NCI-H1417 (cell line): Measurements from ENCODE around the gene MYO1D.
"Not testable (repeated sequence)": the region's sequence is repeated elsewhere in the genome, so short reads cannot be mapped to it uniquely, and the experiment has no call there.

Experiments used
- DNase-seq, 3 experiments: peaks; one replicate each; lab custom pipeline; 2025; lab: John Stamatoyannopoulos, UW

MYO1D gene

DNA sequence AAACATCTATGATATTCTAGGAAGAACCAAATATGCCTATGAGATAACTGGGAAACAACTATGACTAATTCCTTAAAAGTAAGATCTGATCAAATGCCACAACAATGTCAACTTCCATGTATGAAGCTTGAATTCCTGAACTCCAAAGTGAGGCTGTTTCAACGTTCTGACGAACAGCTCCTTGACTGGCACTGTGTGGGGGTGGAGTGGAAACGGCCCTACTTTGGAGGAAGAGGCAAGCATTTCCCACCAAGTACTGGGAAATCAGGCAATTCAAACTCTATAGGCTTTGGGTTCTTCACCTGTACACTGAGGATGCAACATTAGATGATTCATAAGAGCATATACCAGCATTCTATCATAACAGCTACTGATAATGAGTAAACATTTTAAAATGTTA lies 203.0 kb downstream of the MYO1D start:
- DNase-seq = no peak

DNA sequence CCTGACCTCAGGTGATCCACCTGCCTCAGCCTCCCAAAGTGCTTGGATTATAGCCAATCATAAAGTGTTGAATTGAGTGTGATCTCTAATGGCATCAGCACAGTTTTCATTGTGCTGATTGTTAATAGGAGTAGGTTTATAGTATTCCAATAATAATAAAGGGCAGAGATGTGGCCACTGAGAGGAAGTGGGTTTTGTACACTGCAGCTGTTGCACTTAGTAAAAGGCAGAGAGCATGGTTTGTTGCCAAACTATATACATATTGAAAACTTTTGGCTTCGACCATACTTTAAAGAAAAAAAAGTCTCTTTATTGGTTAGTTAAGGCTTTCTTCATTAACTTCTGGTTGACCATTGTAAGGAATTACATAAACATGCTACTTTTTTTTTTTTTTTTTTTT lies 204.2 kb downstream of the MYO1D start:
- DNase-seq = no peak

DNA sequence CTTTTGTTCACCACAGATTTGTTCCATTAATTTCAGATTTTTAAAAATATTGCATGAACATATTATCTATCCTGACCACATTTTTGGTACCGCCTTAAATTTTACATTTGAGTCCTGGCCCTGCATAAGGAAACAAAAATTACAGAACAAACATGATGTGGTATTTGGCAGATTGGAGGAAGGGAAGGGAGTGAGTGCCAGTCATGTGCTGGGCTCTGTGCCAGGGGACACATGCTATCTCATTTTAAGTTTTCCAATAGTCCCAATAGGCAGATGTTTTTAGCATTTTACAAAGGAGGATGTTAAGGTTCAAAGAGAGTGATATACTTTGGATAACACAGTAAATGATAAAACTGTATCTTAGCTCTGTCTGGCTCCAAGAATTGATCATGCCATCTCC lies 205.0 kb downstream of the MYO1D start:
- no peak for DNase-seq

DNA sequence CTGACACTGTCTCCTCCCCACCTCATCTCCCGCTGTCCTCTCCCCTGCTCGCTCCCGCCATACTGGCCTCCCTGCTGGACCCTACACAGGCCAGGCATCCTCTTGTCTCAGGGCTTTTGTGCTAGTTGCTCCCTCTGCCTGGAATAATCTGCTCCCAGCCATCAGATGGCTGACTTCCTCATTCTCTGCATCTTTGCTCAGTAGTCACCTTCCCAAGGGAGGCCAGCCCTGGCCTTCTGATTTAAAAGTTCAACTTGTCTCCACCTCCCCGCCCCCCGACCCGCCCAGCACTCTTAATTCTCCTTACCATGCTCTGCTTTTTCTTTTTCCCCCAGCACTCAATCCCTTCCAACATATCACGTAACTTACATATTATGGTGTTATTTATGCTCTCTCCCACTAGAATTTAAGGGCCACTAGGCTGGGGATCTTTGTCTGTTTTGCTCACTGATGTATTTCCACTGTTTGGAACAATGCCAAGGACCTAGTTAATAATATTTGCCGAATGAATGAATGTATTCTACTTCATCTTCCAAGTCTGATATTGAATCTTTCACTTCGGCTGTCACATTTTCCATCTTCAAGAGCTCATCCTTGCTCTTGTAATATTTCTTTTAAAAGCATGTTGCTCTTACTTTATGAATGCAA lies 211.9 kb downstream of the MYO1D start:
- no peak for DNase-seq

DNA sequence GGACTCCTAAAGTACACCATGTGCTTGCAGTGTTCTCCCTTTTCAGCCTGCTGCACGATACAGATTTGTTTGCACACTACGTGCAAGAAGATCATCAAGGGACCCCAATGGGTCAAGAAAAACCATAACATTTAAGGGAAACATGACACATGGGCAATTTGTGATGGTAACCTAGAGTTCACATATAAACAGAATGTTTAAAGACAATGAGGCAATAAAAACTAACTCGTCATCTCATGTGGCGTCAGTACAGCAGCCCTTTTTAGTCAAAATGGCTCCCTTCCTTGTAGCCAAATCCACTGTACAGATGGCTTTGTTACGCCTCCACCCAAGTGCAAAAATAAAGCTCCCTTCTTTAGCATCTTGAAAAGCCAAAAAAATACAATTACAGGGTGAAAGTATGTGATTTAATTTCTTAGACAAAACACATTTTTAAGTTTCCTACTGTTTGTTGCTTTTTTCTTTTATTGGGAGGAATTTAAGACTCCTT lies 216.4 kb downstream of the MYO1D start:
- no peak for DNase-seq

DNA sequence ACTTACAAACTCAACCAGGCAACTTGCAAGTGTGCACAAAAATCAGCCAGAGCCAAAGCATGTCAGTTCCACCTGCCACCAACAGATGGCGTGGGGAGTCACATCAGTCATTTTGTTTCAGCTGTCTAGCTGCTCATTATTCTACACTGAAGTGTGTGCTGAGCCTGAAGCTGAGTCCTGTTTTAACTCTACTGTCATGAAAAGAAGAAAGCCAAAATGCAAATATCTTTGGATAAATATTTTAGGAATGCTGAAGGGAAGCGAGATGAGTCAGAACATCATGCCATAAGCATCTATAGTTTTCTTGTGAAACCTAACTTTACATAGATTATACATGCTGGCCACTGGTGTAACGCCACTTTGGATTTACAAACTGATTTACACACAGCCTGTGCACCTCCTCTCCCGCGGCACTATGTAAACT lies 217.5 kb downstream of the MYO1D start:
- peak; percentile 61 to 82 (median 64) for DNase-seq

DNA sequence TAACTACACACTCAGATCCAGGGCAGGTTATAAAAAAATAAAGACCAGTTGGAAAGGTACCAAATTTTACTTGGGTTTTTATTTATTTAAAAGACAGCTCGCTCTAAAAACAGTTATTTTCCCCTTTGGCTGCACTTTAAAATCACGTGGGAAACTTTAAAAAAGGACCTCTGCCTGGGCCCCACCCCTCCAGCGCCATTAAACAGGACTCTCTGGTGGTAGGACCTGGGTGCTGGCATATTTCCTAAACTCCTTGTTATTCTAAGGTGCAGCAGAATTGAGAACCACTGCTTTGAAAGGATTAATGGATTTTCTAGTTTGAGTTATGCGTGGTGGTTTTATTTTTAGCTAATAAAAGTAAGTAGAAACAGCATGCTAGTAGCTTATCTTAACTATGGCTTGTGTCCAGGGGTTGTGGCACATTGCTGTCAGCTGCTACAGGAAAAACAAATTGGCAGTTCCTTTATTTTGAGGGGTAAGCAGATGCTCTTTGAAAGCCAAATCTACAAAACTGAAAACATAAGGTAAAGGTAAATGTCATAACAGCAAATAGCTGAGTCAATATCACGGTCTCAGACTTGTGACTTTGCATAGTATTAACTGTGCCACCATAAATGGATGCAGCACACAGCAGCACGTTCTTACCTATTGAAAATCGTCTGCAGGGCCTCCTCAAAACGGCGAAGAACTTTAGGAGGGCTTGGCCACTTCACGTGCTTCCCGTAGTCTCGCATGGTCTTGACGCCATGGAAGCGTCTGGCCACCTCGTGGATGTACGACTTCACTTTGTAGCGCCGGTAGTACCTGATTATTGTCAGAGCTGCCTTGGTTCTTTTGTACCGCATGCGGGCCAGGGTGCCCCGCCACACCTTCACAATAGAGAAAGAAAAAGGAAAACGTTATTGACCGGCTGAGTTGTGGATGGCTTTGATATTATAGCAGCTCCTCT lies 218.2 kb downstream of the MYO1D start:
- DNase-seq = no peak

DNA sequence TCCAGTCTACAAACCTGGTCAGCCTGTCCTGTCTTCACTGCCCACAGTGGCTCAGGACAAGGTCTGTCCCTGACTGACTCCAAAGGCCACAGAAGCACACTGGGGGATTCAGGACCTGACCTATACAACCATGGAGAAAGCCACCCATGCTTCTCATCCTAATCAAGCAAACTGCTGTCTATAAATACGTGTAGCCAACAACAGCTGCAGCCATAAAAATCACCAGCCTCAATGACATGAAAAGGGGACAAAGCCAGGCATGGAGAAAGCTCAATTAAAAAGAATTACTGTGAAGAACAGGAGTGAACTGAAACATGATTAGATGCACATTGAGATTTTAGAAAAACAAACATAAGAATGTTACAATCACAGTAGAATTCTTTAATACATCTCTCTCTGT lies 220.0 kb downstream of the MYO1D start:
- no peak for DNase-seq

DNA sequence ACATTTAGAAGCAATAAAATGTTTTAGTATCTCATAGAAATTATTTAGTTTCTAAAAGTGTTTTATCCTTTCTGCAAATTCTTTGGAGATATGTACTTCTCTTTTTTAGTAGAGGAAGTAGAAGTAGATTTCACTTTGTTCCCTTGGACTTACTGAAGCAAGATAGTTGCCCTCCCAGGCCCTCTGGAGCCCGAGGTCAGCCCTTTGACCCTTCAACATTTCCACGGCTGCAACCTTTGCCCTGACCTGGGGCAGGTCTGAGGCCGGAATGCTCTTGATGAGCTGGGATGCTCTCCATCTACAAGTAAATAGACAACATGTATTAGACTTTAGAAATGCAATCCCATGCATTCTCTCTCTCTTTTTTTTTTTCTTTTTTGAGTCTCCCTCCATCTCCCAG lies 222.6 kb downstream of the MYO1D start:
- DNase-seq = no peak

DNA sequence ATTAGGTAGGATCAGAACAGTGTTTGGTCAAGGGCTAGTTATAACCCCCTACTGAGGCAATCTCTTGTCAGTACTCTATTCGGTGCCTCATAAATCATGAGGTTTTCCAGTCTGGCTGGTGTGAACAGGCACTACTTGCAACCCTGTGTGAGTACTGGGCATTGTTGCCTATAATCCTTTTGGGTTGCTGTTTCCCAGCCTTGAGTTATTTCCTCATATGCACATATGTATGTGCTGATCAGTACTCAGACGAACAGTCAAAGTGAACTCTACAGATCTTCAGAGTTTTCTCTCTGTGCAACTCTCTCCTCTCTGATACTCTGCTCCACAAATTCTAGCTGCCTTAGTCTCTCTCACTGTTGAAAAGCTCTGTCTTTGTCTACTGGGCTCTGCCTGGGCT lies 225.8 kb downstream of the MYO1D start:
- DNase-seq = no peak

DNA sequence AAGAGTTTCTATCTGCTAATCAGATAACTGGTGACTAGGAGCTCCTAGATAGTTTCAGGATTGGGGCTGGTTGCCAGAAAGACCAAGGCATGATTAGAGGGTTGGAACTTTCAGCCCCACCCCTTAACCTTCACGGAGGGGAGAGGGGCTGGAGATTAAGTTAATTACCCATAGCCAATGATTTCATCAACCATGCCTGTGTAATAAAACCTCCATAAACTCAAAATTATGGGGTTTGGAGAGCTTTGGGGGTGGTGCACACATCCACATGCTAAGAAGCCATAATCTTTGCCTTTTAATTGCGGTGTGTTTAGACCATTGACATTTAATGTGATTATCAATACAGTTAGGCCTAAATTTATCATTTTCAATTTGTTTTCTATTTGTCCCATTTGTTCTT lies 228.5 kb downstream of the MYO1D start:
- DNase-seq = no peak

DNA sequence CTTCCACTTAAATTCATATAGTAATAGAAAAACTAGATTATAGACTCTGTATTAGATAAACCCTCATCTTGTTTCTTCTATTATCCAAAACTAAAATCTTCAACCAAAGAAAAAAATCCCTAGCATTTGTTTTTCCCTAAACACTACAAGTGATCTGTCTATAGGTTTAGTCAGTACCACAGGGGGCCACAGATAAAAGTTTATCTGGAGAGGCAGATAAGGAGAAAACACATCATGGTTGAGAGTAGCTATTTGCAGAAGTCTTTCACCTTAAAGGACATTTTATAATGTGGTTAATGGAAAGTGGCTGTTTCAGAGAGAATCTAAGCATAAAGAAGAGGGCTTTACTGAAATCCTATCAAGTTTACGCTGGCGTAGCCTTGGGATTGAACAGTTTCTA lies 230.0 kb downstream of the MYO1D start:
- no peak for DNase-seq

DNA sequence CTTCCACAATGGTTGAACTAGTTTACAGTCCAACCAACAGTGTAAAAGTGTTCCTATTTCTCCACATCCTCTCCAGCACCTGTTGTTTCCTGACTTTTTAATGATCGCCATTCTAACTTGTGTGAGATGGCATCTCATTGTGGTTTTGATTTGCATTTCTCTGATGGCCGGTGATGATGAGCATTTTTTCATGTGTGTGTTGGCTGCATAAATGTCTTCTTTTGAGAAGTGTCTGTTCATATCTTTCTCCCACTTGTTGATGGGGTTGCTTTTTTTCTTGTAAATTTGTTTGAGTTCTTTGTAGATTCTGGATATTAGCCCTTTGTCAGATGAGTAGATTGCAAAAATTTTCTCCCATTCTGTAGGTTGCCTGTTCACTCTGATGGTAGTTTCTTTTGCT lies 235.4 kb downstream of the MYO1D start:
- not testable (repeated sequence) for DNase-seq

DNA sequence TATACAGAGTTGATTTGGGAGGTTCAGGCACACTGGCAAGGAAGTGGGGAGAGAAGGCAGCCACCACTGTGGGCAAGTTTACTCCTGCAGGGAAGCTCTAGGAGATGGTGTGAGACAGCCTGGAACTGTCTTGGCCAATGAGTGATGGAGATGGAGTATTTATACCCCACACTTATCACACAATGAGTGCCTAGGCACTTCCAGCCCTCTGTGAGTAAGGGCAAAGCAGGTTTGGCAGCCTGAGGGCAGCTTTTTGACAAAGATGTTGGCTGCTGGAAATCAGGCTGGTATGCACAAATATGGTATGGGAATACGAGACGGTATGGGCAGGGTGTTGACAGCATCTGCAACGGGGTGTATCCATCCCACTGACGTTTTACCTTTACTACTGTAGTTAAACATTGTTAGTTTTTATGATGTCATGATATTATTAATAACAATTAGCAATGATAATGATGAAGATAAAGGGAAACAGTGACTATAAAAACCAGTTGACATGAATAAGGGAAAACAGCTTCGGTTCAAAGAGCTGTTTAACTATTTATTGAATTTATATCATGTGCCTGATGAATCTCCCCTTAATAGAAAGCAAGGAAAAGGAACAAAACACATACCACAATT lies 240.2 kb downstream of the MYO1D start:
- peak in 1 of 3 experiments; percentile 9 for DNase-seq

DNA sequence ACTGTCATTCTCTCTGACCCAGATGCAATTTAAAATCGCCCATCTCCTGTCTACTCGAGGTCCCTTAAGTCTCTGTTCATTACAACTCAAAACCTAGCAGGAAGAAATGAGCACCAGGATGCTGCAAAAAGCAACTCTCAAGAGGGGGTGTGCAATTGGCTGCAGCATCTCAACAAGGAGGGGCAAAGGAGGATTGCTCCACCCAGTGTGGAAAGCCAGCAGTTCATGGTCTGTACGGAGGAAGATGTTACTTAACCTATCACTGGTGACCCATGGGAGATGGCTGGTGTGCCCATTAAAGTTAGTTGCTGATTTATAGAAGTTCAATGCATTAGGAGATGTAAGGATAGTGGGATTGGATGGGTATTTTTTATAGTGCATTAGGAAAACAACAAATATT lies 242.8 kb downstream of the MYO1D start:
- no peak for DNase-seq

DNA sequence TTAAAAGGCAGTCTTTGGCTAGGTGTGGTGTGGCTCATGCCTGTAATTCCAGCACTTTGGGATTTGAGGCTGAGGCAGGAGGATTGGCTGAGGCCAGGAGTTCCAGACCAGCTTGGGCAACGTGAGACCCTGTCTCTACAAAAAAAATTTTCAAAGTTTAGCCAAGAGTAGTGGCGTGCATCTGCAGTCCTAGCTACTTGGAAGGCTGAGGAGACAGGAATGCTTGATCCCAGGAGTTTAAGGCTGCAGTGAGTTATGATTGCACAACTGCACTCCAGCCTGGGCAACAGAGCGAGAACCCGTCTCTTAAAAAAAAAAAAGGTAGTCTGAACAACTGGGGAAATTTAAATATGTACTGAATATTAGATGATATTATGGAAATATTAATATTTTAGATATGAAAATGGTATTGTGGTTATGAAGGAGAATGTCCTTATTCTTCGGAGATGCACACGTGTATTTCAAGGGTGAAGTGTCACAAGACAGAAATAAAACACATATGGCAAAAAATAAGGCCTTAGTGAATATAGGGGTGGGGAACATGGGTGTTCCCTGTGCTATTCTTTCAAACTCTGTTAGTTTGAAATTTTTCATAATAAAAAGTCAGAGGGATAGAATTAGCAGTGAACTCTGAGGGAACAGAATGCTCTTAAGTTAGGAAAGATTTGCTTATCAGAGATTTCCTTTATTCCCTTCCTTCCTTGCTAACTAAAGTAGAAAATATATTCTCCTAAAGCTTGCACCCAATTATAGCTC lies 245.4 kb downstream of the MYO1D start:
- DNase-seq = no peak

DNA sequence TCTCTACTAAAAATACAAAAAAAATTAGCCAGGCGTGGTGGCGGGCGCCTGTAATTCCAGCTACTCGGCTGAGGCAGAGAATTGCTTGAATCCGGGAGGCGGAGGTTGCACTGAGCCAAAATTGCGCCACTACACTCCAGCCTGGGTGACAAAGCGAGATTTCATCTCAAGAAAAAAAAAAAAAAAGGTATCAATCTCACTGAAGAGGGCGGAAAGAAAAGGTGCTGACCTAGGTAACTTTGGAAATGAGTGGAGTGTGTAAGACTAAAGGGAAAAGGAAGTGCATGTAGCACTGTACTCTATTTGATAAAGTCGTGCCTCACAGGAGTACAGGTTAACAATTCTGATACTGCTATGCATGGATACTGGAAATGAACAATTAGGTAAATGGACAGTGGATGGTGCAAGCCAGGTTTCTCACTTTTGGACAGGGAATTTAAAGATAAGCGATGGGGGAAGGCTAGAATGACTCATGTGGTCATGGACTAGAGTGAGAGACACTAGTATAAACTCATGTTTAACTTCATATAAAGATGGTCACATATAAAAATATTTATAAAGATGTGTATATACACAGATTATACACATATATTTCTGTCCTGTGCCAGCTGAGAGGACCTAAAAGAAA lies 247.2 kb downstream of the MYO1D start:
- DNase-seq = no peak

DNA sequence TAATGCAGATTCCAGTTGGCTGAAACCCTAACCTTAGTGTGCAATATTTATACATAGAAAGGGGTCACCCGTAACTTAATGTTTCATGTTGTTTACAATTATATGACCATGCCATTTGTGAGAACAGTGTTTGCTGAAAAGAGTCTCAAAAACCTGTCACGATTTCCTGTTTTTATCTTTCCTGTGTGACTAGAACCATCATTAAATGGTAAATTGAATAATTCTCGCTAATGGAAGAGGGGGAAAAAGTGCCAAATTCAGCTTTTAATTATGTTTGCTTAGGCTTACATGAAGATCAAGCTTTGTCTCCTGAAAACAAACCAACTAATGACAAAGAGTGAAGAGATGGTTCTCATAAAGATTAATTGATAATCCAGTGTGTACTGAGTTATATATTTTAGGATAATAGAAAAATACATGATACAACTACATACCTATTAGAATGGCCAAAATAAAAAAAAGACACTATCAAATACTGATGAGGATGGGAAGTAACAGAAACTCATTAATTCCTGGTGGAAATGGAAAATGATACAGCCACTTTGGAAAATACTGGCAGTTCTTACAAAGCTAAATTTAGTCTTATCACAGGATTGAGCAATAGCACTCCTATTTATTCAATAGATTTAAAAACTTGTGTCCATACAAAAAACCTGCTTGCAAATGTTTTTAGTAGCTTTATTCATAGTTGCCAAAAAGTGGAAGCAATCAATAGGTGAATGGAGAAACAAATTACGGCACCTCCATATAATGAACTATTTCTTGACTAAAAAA lies 248.5 kb downstream of the MYO1D start:
- DNase-seq = peak in 2 of 3 experiments; percentile 59 to 81

DNA sequence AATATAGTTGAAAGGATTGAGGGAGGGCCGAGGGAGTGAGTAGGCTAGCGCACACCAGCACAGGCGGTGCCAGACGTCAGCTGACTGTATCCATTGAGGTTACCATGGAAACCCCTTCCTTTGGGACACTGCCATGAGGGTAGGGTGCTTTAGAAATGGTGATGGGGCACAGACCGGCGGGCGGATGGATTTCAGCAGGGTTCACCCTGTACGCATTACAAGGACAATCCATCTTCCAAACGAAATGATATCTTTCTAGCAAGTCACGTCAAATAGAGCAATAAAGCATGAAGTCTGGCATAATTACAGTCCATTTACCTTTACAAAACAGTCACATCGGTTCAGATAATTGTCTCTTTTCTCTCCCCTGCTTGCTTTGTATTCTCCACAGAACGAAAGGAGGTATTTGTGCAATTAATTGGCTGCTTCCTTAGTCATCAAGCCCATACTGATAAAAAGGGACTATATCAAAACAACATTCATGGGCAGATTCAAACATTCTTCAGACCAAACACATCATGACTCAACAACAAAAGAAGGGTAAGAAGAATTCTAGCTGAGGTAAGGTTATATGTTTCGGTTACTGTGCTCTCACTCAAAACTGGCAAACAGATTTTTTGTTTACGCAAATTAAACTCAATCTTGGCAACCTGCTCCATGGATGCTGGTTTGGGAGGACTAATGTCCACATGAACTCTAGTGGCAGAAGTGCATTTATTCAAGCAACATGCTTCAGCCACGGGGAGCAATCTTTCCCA lies 249.5 kb downstream of the MYO1D start:
- DNase-seq = peak; percentile 34 to 99 (median 94)

DNA sequence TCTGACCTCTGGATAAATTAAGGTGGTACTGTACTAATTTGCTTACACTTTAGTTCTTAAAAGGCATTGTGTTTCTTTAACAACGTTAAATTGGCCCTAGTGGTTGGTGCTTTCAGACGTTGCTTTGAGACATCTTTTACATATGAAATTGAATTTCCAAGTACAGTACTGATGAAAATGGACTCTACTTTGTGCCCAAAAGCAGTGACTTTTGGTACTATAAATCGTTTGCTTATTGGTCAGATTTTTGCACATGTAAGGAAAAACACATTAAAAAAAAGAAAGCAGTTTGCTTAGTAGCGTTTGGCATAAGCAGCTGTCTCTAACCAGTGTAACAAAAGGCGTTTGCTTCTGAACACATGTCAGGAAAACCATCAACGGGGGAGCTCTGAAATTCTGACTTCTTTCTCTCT lies 250.5 kb downstream of the MYO1D start:
- DNase-seq = peak in 2 of 3 experiments; percentile 77 to 92
